GM20000 (cell line): ENCODE data around the gene TACC2.
"Not testable (repeated sequence)": the region's sequence is repeated elsewhere in the genome, so short reads cannot be mapped to it uniquely, and the experiment has no call there.

Source experiments
- DNase-seq: peaks from one replicate; pipeline ENCODE4 v3.0.0; 2012; ENCODE audit warnings: low spot score
- TF ChIP-seq, protein P1 (sequence below): IDR thresholded peaks from 2 replicates; pipeline ENCODE4 v1.5.1; 2012; ENCODE audit warnings: mild to moderate bottlenecking, control low read depth; ENCODE audit errors: extremely low read depth, missing control alignments

The TACC2 gene

DNA sequence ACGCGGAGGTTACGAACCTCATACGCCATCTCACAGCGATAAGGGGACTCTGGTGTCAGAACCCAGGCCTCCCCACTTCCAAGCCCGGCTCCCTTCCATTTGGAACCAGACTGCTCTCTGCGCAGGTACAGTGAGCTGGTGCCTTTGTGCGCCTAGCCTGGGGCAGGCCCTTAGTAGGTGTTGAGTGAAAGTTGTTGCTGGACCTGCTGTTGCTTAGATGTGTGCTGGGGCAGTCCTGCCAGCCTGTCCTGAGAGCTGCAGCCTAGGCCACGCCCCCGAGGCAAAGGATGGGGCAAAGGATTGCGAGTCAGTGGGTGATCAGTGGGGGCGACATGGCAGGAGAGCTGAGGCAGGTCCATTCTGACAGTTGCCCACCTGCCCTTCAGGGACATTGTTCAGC, 209.7 kb downstream of the TACC2 start:
- TF ChIP-seq, protein P1, sequence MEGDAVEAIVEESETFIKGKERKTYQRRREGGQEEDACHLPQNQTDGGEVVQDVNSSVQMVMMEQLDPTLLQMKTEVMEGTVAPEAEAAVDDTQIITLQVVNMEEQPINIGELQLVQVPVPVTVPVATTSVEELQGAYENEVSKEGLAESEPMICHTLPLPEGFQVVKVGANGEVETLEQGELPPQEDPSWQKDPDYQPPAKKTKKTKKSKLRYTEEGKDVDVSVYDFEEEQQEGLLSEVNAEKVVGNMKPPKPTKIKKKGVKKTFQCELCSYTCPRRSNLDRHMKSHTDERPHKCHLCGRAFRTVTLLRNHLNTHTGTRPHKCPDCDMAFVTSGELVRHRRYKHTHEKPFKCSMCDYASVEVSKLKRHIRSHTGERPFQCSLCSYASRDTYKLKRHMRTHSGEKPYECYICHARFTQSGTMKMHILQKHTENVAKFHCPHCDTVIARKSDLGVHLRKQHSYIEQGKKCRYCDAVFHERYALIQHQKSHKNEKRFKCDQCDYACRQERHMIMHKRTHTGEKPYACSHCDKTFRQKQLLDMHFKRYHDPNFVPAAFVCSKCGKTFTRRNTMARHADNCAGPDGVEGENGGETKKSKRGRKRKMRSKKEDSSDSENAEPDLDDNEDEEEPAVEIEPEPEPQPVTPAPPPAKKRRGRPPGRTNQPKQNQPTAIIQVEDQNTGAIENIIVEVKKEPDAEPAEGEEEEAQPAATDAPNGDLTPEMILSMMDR = no peak
- no peak for DNase-seq

DNA sequence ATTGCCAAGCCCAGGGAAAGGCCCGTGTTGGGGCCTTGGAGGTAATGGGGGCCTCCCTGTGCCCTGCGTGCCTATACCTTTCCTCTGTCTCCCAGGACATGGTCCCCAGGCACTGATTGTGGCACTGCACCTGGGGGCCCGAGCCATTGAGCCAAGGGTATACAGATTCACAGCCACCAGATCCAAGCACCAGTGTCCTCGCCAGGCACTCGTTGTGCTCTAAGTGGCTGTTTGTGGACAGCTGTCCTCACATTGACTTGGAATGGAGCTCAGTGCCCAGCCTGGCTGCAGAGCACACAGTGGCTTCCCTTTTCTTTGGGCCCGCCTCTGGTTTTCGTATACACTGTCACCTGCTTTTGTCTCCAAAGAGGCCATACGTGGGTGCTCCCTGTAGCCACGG, 210.1 kb downstream of the TACC2 start:
- DNase-seq = no peak
- TF ChIP-seq, protein P1 = no peak

DNA sequence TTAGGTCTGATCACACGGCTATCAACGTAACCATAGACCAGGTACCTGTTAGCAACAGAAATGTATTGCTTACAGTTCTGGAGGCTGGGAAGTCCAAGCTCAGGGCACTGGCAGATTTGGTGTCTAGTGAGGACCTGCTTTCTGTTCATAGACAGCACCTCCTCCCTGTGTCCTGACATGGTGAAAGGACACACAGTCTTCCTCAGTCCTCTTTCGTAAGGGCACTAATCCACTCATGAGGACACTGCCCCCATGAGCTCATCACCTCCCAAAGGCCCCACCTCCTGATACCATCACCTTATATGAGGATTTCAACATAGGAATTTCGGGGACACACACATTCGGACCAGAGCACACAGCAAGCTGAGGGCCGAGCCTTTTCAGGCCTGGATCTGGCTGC, 210.7 kb downstream of the TACC2 start:
- TF ChIP-seq, protein P1 = no peak
- DNase-seq = no peak

DNA sequence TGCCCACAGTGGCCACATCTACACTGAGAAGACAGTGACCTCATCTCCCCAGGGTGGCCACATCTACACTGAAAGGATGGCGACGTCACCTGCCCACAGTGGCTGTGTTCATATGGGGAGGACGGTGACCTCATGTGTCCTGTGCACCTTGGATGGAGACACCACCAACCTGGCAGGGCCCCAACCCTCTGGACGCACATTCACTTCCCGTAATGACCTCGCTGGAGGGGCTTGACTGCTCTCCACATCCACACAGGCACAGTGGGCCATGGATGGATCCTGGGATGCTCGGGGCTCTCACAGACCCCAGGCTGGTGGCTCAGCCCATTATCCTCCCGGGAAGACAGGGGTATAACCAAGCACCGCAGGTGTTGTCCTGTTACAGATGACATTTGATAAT, 212.4 kb downstream of the TACC2 start:
- DNase-seq = no peak
- TF ChIP-seq, protein P1 = no peak

DNA sequence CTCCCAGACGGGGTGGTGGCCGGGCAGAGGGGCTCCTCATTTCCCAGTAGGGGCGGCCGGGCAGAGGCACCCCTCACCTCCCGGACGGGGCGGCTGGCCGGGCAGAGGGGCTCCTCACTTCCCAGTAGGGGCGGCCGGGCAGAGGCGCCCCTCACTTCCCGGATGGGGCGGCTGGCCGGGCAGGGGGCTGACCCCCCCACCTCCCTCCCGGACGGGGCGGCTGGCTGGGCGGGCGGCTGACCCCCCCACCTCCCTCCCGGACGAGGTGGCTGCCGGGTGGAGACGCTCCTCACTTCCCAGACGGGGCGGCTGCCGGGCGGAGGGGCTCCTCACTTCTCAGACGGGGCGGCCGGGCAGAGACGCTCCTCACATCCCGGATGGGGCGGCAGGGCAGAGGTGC, 214.2 kb downstream of the TACC2 start:
- DNase-seq = not testable (repeated sequence)

DNA sequence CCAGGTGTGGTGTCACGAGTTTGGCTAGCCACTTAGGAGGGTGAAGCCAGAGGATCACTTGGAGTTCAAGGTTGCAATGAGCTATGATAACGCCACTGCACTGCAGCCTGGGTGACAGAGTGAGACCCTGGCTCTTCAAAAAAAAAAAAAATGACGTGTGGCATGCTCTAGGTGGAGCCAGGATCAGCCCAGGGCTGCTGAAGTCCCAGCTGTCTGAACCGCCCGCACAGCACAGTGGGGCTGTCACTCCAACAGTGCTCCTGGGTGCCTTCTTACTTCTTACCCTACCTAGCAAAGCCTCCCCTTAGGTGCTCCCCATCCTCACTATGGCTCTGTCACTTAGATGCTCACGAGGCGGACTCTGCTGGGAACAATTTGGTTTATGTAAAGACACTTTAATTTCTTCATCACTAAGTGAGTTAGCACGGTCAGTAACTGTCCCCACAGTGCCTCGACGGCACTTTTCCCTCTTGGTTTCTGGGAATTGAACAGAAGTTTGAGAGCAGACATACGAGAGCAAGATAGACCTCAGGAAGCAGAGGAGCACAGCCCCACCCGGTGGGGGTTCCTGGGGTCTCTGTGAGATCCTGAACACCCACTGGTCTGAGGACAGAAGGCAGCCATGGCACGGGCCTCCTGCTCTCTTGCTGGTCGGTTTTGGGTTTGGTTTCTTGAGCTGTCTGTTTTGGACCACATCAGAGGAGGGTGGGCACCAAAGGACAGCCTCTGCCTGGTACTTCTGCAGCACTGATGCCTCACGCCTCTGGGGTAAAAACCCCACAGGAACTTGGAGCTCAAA, 215.9 kb downstream of the TACC2 start:
- TF ChIP-seq, protein P1 = no peak
- DNase-seq = no peak

DNA sequence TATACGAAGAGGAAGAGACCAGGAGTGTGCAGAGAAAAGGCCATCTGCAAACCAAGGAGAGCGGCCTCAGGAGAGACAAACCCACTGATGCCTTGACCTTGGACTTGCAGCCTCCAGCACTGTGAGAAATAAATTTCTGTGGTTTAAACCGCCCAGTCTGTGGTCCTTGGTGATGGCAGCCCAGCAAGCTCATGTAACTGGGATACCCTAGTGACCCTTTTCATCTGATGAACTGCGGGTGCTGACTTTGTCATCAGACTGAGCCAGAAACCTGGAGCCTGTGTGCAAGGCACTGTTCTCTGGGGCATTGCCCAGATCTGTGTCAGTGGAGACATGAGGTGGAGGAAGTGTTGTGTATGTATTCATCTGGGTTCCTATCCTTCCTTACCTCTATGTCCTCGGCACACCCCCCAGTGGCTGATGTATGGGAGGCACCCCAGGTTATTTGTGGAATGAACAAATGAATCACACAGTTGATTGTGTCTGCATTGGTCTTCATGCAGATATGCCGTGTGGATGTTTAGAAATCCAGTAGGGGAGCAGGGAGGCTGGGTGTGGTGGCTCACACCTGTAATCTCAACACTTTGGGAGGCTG, 217.6 kb downstream of the TACC2 start:
- DNase-seq = no peak
- TF ChIP-seq, protein P1 = no peak

DNA sequence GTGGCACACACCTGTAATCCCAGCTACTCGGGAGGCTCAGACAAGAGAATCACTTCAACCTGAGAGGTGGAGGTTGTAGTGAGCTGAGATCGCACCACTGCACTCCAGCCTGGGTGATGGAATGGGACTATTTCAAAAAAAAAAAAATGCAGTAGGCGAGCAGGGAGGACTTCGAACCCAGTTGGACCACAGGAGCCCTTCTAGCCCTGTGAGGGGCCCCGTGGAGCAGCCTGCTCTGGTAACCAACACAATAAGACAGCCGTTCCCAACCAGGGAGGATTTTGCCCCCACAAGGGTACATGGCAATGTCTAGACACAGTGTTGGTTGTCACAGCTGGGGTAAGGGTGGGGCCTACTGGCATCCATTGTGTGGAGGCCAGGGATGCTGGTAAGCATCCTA, 218.2 kb downstream of the TACC2 start:
- TF ChIP-seq, protein P1 = no peak
- DNase-seq = no peak
